WTC11 (cell line): ENCODE data around the gene TMEM8B.

Experiments
- ATF2 ChIP-seq: sonication (generic); formaldehyde crosslinking; IDR thresholded peaks from 2 replicates; pipeline ENCODE4 v1.8.1; 2022; ENCODE audit warnings: low read depth, missing genetic modification reagents, borderline replicate concordance
- ATF3 ChIP-seq: sonication (generic); formaldehyde crosslinking; conservative IDR thresholded peaks from 2 replicates; pipeline ENCODE4 v1.8.1; 2022; ENCODE audit warnings: mild to moderate bottlenecking, missing genetic modification reagents
- CTCF ChIP-seq: fragments of 200-600 bp; IDR thresholded peaks from 2 replicates; pipeline ENCODE4 v1.8.0; 2022; ENCODE audit warnings: antibody characterized with exemption
- KAT7 ChIP-seq: sonication (generic); formaldehyde crosslinking; IDR thresholded peaks from 2 replicates; pipeline ENCODE4 v1.8.1; 2023; ENCODE audit warnings: missing genetic modification reagents, mild to moderate bottlenecking, borderline replicate concordance
- MAX ChIP-seq: sonication (generic); formaldehyde crosslinking; IDR thresholded peaks from 2 replicates; pipeline ENCODE4 v1.8.0; 2022; ENCODE audit warnings: mild to moderate bottlenecking, missing genetic modification reagents
- SP1 ChIP-seq: sonication (generic); formaldehyde crosslinking; conservative IDR thresholded peaks from 2 replicates; pipeline ENCODE4 v1.8.1; 2022; ENCODE audit warnings: missing genetic modification reagents
- ZNF138 ChIP-seq: sonication (generic); formaldehyde crosslinking; conservative IDR thresholded peaks from 2 replicates; pipeline ENCODE4 v1.8.1; 2022; ENCODE audit warnings: mild to moderate bottlenecking, moderate library complexity, missing genetic modification reagents

- no peak for TF ChIP-seq CTCF
- no peak for TF ChIP-seq ATF3 (CRISPR knock-in tag)
- TF ChIP-seq SP1 (CRISPR knock-in tag) = no peak
- TF ChIP-seq ATF2 (CRISPR knock-in tag) = no peak
- TF ChIP-seq KAT7 = no peak
- no peak for TF ChIP-seq ZNF138 (CRISPR knock-in tag)
- TF ChIP-seq MAX (CRISPR knock-in tag) = no peak
These were observed 2.0 kb downstream of the TMEM8B start for GRCh38 chr9:35831040-35831439.
